Right kidney (tissue), 1 donor: Measurements from ENCODE around the gene SH3TC2.
A peak's percentile ranks its signal among the peaks of the same experiment; 100 is the strongest.

Source experiments
- DNase-seq: peaks from one replicate; pipeline ENCODE4 v3.0.0-alpha.2; 2016

SH3TC2 gene

GRCh38 chr5:149028161-149028560, 34.7 kb downstream of the SH3TC2 start:
- DNase-seq, result no peak

- DNase-seq, result no peak
Observed at GRCh38 chr5:149027636-149028035, 35.2 kb downstream of the SH3TC2 start.

DNA sequence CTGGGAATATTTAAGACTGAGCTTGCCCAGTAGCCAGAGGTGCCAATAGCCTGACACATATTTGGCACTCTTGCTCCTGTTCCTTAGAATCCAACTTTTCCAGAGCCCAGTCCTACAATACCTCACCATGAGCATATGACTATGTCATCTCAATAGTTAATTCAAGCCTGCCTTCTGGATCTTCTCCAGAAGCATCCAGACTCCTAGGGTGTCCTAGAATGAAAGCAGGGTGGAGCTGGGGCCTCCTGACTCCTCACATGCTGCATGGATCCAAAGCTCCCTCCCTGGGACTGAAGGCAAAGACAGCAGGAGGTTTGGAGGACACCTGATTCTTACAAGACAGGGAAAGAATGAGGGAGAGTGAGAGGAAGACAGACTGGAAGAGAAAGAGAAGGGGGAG, 37.9 kb downstream of the SH3TC2 start:
- no peak for DNase-seq

DNA sequence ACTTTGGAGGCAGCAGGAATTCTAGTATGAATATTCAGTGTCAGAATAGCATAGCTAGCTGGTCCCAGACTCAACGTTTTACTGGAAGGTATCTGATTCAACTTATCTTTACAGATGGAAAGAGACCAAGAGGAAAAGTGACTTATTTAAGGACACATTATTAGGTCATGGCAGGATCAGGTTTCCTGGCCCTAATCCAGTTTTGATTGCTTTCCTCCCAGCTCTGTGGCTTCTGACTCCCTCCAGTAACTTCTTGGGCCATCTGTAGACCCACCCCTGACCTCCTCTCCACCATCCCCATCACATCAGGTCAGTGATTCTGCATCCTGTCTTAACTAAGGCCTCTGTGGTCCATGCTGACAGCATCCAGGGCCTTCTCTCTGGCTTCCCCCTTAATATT, 38.4 kb downstream of the SH3TC2 start:
- no peak for DNase-seq

GRCh38 chr5:149022200-149022599, 40.7 kb downstream of the SH3TC2 start:
- no peak for DNase-seq

GRCh38 chr5:149019679-149020078, 43.2 kb downstream of the SH3TC2 start:
- DNase-seq, result no peak

- DNase-seq, result no peak
Observed at GRCh38 chr5:149018909-149019443, 43.9 kb downstream of the SH3TC2 start.

- DNase-seq, result no peak
Observed at GRCh38 chr5:149017636-149018035, 45.2 kb downstream of the SH3TC2 start.

- DNase-seq, result no peak
Observed at GRCh38 chr5:149015561-149015960, 47.3 kb downstream of the SH3TC2 start.

DNA sequence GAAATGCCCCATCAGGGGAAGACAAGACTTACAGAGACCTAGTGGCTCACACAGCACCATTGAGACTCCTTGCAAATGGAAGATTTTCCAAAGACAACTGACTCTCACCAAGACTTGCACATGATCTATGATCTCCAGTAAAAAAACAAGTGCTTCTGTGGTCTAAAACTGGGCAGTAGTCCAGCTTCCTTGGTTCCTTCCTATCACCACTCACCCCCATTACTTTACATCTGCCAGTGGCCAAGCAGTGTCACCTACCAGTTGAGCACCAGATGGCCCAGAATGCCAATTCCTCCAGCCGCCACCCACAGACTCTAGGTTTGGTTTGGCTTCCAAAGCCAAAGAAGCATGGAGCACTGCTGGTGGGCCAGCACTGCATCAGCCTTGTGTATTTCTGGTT, 47.7 kb downstream of the SH3TC2 start:
- DNase-seq, result no peak

- DNase-seq, result no peak
Observed at GRCh38 chr5:149014571-149015031, 48.3 kb downstream of the SH3TC2 start.

DNA sequence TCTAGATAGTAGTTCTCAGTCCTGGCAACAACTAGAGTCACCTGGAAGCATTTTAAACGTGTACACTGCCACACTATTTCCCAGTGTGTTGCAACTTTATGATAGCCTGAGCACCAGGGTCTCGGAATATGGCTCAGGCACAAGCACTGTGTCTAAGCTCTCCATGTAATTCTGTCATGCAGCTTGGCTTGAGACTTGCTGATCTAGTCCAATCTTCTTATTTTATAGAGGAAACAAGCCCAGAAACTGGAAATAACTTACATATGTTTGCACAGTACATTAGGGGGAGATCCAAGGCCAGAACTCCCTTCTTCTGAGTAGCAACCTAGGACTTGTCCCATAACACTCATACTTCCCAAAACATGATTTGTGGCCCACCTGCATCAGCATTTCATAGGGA, 49.1 kb downstream of the SH3TC2 start:
- no peak for DNase-seq

DNA sequence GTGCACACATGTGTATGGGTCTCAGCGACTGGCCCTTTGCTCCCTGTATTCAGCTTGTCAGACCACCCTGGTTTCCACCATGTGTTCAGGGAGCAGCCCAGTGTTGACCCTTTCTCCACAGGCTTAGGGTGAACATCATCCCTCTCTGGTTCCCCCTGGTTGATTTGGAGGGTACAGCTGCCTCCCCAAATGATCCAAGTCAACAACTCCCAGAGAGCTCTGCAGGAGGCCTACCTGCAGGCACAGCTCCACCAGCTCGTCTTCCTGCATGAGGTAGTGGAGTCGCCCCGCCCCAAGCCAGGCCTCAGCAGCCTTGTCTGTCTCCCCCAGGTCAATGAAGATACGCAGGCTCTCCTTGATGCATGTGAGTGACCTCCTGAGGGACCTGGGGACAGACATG, 50.5 kb downstream of the SH3TC2 start:
- DNase-seq, result no peak

DNA sequence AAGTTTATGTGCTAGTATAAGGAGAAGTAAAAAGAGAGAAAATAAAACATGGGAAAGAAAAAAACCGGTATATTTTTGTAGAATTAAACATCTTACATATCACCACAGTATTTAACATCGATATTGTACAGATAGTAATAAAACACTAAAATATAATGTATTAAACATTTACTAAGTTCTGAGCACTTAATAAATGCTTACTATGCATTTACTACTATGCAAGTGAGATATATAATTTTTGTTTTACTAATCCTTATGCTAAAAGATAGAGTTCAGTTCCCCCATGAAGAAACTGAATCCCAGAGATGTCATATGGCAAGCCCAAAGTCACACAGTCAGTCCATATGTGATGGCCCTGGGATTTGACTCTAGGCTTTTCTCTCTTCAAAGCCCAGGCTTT, 51.1 kb downstream of the SH3TC2 start:
- DNase-seq, result no peak

DNA sequence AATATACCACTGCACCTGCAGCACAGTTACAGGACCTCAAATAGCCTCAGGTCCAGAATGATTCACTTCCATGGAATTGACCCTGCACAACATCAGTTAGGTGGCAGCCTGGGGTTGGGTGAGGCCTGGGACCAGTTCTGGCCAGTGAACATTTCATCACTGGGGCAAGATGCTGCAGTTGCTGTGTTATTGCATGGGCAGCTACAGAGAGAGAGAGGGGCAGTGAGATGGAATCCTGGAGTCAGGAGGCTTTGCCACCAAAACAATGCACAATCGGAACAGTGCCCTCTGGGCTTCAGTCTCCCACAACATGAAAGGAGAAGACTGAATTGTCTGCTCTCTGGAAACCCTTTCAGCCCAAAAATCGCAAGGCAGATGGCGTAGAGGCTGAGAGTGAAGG, 51.8 kb downstream of the SH3TC2 start:
- no peak for DNase-seq

DNA sequence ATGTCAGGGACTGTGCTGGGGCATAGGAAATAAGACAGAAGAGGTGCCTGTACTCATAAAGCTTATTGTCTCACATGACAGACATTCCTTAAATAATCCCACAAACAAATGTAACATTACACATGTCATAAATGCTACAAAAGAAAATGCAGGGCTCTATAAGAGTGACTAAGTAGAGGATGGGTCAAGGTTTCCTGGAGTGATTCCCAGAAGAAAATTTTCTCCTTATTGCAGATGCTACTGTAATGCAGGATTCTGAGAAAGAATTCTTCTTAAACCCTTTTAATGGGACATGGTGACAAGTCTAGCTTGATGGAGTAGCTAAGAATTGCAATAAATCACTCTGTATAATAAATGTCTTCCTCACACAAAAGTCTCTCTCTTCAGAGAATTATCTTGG, 55.7 kb downstream of the SH3TC2 start:
- DNase-seq, result no peak

DNA sequence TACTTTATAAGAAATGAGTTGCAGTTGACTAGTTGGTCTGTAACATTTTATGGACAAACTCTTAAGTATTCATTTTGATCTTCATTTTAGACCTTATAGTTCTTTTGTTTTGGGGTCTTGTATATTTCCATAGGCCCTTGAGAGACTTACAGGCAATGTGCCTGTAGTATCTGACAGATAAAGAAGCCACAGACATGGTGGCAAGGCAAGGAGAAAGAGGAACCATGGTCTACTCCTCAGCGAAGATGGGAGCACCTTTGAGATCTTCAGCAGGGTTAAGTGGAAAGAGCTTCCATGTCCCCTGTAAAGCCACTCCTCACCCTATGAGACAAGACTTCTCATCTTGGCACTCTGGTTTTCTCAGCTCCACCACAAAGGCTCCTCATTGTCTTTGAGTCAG, 56.4 kb downstream of the SH3TC2 start:
- no peak for DNase-seq

- no peak for DNase-seq
Observed at GRCh38 chr5:149005077-149005892, 57.6 kb downstream of the SH3TC2 start.

DNA sequence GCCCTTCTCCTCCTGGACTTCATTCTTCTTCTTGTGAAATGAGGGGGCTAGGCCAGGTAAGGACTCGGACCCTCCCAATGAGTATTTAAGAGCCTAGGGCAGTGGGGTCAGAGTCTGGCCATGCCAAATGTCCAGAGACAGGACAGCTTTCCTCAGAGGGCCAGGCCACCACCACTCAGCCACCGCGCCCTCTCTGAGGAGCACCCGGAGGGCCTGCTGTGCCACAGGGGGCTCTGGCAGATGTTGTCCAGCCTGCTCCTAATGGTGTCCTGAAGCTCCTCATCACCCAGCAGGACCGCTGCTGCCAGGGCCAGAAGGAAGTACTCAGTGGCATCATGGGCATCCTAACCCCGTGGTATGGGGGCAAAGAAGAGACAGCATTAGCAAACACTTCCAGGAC, 58.3 kb downstream of the SH3TC2 start:
- DNase-seq, result no peak

DNA sequence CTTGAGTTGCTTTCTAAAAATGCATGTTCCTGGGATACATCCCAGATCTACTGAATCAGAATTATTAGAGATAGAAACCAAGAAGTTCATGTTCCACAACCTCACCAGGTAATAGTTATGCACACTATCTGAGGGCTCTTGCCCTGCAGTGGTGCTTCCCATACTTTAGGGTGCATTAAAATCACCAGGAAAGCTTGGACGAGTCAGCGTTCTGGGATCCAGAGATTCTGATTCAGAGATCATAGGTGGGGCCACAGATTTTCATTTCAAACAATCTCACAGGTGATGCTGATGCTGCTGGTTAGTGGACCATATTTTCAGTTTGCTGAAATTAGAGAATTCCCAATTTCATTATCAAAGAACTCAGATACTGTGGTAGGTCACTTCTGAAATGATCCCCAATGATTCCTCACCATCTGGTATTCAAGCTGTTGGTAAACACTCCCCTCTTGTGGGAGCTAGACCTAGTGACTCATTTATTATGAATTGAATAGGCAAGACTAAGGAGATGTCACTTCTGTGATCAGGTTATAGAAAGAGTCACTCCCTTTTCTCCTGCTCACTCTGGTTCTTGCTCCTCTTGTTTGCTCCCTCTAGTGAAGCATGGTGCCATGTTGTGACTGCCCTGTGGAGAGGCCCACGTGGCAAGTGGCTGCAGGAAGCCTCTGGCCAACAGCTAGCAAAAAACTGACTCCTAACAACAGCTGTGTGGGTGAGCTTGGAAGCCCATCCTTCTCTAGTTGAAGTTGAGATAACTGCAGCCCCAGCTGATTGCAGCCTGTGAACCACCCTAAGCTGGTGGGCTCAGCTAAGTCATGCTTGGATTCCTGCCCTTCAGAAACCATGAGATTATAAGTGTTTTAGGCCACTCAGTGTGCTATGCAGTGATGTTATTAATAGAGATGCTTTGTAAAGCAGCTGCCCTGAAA, 59.8 kb downstream of the SH3TC2 start:
- no peak for DNase-seq

DNA sequence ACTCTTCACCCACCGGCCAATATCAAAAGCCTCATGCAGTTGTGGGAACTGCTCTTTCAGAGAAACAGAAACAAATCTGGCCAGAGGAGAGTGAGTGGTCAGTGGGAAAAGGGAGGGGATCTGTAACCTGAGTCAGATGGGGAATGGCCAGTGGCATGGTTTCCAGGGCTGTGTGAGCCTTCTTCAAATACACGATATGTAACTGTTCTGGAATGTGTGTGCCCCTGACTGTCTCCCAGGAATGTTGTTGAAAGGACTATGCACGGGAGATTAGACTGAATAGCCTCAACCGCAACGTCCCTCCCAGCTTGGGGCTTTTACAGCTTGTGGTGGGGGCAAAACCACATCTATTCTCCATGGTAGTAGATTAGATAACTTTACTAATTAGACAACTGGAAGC, 60.8 kb downstream of the SH3TC2 start:
- peak; percentile 13 for DNase-seq

GRCh38 chr5:149001162-149001561, 61.7 kb downstream of the SH3TC2 start:
- DNase-seq, result no peak

DNA sequence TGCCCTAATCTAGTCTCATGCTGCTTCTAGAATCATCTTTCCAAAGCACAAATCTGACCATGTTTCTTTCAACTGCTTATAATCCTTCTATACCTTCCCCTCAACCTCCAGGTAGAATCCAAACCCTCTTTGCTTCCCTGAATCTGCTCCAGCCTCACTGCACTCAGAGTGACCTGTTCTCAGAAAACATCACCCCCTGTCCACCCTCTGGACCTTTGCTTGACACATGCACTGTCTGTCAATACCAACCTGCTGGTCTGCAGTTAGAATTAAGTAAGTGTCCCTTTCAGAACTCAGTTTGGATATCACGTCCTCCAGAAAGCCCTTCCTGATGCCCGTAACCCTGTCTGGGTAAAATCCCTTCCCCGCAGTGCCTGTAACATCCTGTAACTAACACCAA, 63.1 kb downstream of the SH3TC2 start:
- DNase-seq, result no peak
